Activated CD4-positive, alpha-beta memory T cell treated with anti-CD3 and anti-CD28 coated beads, Interleukin-2, amount 10 ng/mL, durations not matched to agents 7 days and 5 days (primary cell): Measurements from ENCODE around the gene RAB7A. TPM values are rescaled to one million over a fixed set of nuclear protein-coding genes. Genes with fewer than 3 reads are reported as not detected.
"Not testable (repeated sequence)": the region's sequence is repeated elsewhere in the genome, so short reads cannot be mapped to it uniquely, and the experiment has no call there.

Experiments
- CTCF ChIA-PET: fragments of 350-600 bp; sonication (Branson Sonifier 250); formaldehyde crosslinking; loops from one replicate; lab custom pipeline; 2021; ENCODE audit warnings: antibody characterized with exemption, inconsistent platforms; lab: Charles Lee
- POLR2A ChIA-PET: fragments of 350-600 bp; sonication (Branson Sonifier 250); formaldehyde crosslinking; loops from one replicate; lab custom pipeline; 2021; ENCODE audit warnings: antibody characterized with exemption; lab: Charles Lee
- DNase-seq: peaks from one replicate; pipeline ENCODE4 v3.0.0-alpha.2; 2020
- H3K27ac Mint-ChIP-seq: one replicate; pipeline ENCODE4 v1.8.0; 2021; ENCODE audit warnings: mild to moderate bottlenecking, mixed read lengths
- H3K27me3 Mint-ChIP-seq: one replicate; pipeline ENCODE4 v1.8.0; 2021; ENCODE audit warnings: mixed read lengths
- H3K36me3 Mint-ChIP-seq: one replicate; pipeline ENCODE4 v1.8.0; 2021; ENCODE audit warnings: low read depth, mixed read lengths
- H3K4me1 Mint-ChIP-seq: one replicate; pipeline ENCODE4 v1.8.0; 2021; ENCODE audit warnings: mixed read lengths
- H3K4me3 Mint-ChIP-seq: one replicate; pipeline ENCODE4 v1.8.0; 2021; ENCODE audit warnings: mild to moderate bottlenecking, mixed read lengths
- H3K9me3 Mint-ChIP-seq: one replicate; pipeline ENCODE4 v1.8.0; 2021; ENCODE audit warnings: mixed read lengths
- total RNA-seq, 2 experiments: library from RNA; stranded (reverse); gene quantifications; one replicate each; pipeline ENCODE4 v1.2.3, GENCODE V29; 2021

The RAB7A gene
- total RNA-seq, 2 experiments from 2014 or later: 213 to 225 TPM

DNA sequence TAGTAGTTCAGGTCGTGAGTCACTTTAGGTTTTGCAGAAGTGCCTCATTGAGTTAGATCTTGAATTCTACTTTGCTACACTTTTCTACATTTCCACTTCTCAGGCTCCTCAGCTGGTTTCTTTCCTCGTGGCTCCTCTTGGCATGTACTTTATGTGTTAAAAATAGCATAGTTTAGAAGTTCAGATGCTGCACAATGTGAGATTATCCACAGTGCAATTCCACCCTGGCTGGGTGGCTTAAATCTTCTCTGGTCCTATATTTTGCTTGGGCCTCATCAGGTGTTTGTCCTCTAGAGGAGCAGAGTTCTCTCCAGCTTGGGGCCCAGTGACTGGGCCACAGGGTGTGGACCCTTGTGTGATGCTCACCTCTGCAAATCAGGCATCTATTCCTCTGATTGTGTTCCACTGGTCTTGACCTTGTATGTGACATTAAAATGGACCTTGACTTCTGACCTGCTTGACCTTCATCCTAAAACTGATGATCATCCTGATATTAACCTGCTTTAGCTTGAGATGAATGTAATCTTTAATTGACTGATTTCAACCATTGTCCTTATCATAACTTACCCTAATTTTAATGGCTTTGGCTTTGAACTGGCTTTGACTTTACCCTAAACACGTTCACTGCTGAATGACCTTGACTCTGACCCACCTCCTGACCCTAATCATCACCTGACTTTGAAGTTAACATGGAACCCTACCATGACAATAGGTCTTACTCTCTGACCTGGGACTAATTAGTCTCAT lies 89.5 kb downstream of the RAB7A start:
- no peaks in the 10 kb centered on the region for H3K27me3 Mint-ChIP-seq
- POLR2A ChIA-PET: interaction anchor here (0.6 to 1.0 kb wide), 2 partner anchors 63 to 134 kb away, joined by 3 read pairs; no protein-coding TSS in a partner anchor
- H3K9me3 Mint-ChIP-seq: no peaks in the 10 kb centered on the region
- H3K4me3 Mint-ChIP-seq: no peak overlapping the region
- peaks cover 3% of the 10 kb centered on the region for H3K4me1 Mint-ChIP-seq
- H3K27ac Mint-ChIP-seq: no peak overlapping the region
- H3K36me3 Mint-ChIP-seq: peaks cover 68% of the 10 kb centered on the region
- CTCF ChIA-PET: interaction anchor here (1.0 kb wide), 1 partner anchor 16 kb away, joined by 3 read pairs; no protein-coding TSS in a partner anchor
- no peak for DNase-seq

DNA sequence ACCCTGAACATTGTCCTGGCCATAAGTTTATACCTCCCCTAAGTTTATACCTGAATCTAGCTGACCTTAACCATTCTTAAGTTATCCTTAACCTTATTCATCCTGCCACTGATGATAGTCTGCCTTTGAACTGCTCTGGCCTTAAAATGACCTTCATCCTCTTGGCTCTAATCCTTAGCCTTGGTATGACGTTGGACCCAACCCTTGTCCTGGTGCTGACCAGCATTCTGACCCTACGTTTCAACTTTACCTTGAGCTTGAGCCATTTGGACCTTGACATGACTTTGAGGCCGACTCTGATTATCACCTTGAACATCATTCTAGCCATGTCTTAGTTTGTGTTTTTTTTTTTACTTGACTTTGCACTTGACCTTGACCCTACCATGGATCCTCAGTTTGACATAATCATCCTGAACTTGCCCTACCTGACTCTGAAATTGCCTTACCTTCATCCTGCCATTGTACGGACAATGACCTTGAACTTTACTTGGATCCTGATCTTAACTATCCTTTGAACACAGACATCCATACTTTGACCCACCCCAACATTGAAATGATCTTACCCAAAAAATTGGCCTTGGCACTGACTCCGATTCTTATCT lies 92.3 kb downstream of the RAB7A start:
- CTCF ChIA-PET: no interaction called here
- Mint-ChIP-seq H3K27me3 (no peaks in the 10 kb centered on the region), H3K4me1 (peaks cover 3% of the 10 kb centered on the region), H3K9me3 (no peaks in the 10 kb centered on the region), H3K36me3 (peaks cover 49% of the 10 kb centered on the region), H3K27ac (no peak overlapping the region), H3K4me3 (no peak overlapping the region)
- POLR2A ChIA-PET: no interaction called here
- DNase-seq: no peak

DNA sequence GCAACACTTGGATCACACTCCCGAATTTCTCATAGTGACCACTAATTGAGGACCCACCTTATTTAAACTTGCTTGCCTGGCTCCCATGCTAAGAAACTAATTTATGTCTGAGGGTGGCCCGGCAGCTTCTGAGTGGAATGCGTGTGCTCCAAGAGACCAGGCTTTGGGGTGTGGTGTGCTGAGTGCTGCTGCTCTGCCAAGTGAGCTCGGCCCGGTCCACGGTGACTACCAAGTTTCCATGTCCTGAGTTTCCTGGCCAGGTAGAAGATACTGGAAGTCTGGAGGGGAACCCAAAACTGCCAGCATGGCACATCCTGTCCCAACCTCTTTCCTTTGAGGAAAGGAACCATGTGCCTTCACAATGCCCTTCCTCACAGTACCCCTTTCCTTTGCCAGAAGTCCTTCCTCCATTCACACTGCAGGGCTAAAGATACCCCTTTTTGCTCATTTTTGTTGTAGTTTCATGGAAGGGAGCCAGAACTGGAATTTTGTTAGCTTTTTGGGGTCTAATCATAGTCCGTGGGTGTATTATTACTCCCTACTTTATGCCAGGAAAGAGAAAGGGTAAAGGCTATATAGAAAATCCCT lies 94.4 kb downstream of the RAB7A start:
- H3K36me3 Mint-ChIP-seq: peaks cover 39% of the 10 kb centered on the region
- ChIA-PET CTCF (interaction anchor here (0.5 to 2.0 kb wide), 2 partner anchors 35 to 139 kb away, joined by 3 to 7 read pairs; no protein-coding TSS in a partner anchor), POLR2A (interaction anchor here (1.0 kb wide), 1 partner anchor 59 kb away, joined by 3 read pairs; no protein-coding TSS in a partner anchor)
- no peaks in the 10 kb centered on the region for H3K27me3 Mint-ChIP-seq
- H3K27ac Mint-ChIP-seq: no peak overlapping the region
- no peaks in the 10 kb centered on the region for H3K4me1 Mint-ChIP-seq
- no peak for DNase-seq
- H3K4me3 Mint-ChIP-seq: no peak overlapping the region
- no peaks in the 10 kb centered on the region for H3K9me3 Mint-ChIP-seq

DNA sequence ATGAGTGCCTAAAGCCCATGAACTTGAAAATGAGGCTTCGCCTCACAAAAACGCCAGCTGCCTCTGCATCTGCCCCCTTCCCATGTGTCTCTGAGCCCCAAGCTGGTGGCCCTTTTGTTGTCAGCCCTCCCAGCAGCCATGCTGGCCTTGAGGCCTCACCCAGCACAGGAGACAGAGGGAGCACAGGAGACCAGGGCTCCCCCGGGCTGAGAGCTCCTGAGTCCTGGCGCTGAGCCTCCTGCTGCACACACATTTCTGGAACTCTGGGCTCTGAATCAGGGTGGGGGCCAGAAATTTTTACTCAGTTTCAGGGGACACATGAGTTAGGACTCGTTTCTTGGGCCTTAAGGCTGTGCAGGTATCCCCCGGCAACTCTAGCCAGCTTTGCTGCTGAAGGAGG lies 97.0 kb downstream of the RAB7A start:
- Mint-ChIP-seq H3K4me3 (no peak overlapping the region), H3K4me1 (no peaks in the 10 kb centered on the region), H3K36me3 (peaks cover 24% of the 10 kb centered on the region), H3K27me3 (no peaks in the 10 kb centered on the region), H3K27ac (no peak overlapping the region), H3K9me3 (no peaks in the 10 kb centered on the region)
- ChIA-PET CTCF (no interaction called here), POLR2A (interaction anchor here (0.6 kb wide), 1 partner anchor 233 kb away, joined by 3 read pairs; no protein-coding TSS in a partner anchor)
- no peak for DNase-seq

DNA sequence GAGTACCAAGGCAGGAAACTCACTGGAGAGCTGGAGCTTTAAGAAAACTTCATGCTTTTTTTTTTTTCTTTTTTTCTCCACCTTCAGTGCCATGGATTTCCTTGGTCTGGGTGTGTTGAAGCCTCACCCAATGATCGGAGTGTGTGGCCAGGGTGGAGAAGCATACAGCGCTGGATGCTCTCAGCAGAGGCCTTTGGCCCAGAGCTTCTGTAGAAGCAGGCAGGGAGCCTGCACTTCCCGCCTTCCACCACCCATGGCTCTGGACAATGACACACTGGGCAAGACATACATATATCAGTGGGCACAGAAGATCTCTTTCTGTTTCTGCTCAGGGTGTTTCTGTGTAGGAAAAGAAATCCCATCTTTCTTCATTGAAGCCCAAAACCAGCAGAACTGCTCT lies 97.6 kb downstream of the RAB7A start:
- Mint-ChIP-seq H3K9me3 (no peaks in the 10 kb centered on the region), H3K4me1 (no peaks in the 10 kb centered on the region), H3K36me3 (peaks cover 18% of the 10 kb centered on the region), H3K27me3 (no peaks in the 10 kb centered on the region), H3K27ac (no peak overlapping the region), H3K4me3 (no peak overlapping the region)
- CTCF ChIA-PET: interaction anchor here (0.7 kb wide), 1 partner anchor 22 kb away, joined by 3 read pairs; no protein-coding TSS in a partner anchor
- POLR2A ChIA-PET: interaction anchor here (0.6 kb wide), 1 partner anchor 233 kb away, joined by 3 read pairs; no protein-coding TSS in a partner anchor
- DNase-seq: no peak

DNA sequence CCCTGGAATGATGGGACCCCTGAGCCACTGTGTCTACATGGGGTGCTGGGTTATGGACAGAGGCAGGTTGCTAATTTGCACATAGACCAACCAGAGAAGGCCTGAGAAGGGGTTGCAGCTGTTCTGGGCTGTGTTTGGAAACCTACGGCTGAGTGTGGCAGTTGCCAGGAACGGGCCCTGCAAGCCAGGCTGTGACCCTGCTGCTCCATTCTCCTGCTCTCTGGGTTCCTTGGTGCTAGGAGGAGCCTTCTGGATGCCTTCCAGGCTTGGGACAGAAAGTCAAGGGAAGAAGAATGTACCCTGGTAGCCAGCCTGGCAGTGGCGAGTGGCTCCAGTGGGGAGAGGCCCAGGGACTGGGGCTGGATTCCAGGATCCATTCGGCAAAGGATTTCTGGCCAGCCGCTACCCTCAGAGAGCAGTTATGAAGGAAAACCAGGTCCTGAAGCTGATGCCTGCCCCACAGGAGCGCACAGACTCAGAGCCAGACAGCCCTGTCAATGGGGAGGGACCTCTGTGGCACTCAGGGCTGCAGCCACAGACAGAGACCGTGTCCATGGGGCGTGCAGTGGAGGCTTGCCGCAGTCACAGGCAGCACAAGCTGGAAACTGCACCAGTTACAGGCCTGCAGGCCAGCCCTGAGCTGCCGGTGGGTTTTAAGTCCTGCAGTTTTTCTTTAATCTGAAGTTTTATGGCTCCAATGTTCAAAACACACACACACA lies 98.3 kb downstream of the RAB7A start:
- no peak overlapping the region for H3K27ac Mint-ChIP-seq
- no peaks in the 10 kb centered on the region for H3K27me3 Mint-ChIP-seq
- no peaks in the 10 kb centered on the region for H3K4me1 Mint-ChIP-seq
- peaks cover 11% of the 10 kb centered on the region for H3K36me3 Mint-ChIP-seq
- DNase-seq: no peak
- H3K9me3 Mint-ChIP-seq: no peaks in the 10 kb centered on the region
- CTCF ChIA-PET: interaction anchor here (0.7 kb wide), 1 partner anchor 21 kb away, joined by 3 read pairs; no protein-coding TSS in a partner anchor
- POLR2A ChIA-PET: no interaction called here
- H3K4me3 Mint-ChIP-seq: no peak overlapping the region

DNA sequence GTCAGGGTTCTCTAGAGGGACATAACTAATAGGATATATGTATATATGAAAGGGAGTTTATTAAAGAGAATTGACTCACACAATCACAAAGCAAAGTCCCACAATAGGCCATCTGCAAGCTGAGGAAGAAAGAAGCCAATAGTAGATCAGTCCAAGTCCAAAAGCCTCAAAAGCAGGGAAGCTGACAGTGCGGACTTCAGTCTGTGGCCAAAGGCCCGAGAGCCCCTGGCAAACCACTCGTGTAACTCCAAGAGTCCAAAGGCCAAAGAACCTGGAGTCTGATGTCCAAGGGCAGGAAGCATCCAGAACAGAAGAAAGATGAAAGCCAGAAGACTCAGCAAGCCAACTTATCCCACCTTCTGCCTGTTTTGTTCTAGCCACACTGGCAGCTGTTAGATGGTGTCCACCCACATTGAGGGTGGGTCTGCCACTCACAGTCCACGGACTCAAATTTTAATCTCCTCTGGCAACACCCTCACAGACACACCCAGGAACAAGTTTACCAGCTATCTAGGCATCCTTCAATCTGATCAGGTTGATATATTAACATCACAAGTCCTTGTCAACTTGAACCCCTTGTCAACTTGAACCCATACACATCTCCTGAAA lies 99.2 kb downstream of the RAB7A start:
- Mint-ChIP-seq H3K4me1 (no peaks in the 10 kb centered on the region), H3K4me3 (no peak overlapping the region), H3K27me3 (no peaks in the 10 kb centered on the region), H3K9me3 (no peaks in the 10 kb centered on the region), H3K36me3 (peaks cover 9% of the 10 kb centered on the region), H3K27ac (no peak overlapping the region)
- ChIA-PET POLR2A (no interaction called here), CTCF (no interaction called here)
- no peak for DNase-seq

DNA sequence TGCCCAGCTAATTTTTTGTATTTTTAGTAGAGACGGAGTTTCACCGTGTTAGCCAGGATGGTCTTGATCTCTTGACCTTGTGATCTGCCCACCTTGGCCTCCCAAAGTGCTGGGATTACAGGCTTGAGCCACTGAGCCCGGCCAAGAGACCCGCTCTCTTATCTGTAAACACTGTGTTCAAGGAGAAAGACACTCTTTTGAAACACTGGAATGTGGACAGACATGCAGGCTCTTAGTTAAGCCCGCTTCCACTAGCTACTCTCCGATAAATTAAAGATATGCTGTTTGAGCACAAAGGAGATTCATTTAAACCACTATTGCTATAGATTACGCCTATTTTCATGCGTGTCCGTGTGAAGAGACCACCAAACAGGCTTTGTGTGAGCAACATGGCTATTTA lies 103.1 kb downstream of the RAB7A start:
- H3K4me1 Mint-ChIP-seq, POLR2A ChIA-PET, H3K27me3 Mint-ChIP-seq, H3K9me3 Mint-ChIP-seq, H3K36me3 Mint-ChIP-seq, H3K27ac Mint-ChIP-seq, DNase-seq, CTCF ChIA-PET, H3K4me3 Mint-ChIP-seq: not testable (repeated sequence)

DNA sequence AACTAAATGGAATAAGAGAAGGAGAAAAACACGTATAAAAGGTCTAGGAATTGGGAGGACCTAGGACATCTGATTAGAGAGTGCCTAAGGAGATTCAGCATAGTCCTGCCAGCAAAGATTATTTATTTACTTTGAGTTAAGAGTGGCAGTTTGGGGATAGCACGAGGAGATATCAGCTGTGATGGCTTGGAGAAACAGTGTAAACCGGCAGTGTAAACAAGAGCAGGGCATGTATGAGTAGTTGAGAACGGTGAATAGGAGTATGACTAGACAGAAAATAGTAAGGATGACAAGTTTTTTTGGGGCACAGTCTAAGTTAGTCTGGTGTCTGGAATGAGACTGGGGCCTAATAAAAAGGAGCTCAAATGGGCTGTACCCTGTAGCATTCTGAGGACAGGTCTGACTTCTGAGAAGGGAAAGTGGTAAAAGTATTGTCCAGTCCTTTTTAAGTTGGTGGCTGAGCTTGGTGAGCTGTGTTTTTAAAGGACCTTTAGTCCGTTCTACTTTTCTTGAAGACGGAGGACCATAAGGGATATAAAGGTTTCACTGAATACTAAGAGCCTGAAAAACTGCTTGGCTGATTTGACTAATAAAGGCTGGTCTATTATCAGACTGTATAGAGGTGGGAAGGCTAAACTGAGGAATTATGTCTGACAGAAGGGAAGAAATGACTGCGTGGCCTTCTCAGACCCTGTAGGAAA lies 104.1 kb downstream of the RAB7A start:
- H3K27me3 Mint-ChIP-seq, H3K4me3 Mint-ChIP-seq, H3K4me1 Mint-ChIP-seq, CTCF ChIA-PET, DNase-seq, H3K9me3 Mint-ChIP-seq, H3K36me3 Mint-ChIP-seq, POLR2A ChIA-PET, H3K27ac Mint-ChIP-seq: not testable (repeated sequence)

DNA sequence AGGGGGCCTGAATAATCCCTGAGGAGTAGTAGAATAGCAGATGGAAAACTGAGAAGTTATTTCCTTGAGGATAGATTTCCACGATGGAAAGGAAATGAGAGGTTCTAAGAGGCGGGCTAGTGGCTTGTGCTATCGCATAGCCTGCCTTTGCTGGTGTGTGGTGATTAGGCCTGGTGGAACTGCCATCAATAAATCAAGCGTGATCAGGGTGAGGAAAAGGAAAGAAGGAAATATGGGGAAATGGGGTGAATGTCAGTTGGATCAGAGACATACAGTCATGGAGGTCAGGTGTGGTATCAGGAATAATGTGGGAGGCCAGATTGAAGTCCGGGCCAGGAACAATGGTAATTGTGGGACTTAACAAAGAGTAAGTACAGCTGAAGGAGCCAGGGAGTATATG lies 104.8 kb downstream of the RAB7A start:
- POLR2A ChIA-PET, H3K9me3 Mint-ChIP-seq, DNase-seq, H3K4me3 Mint-ChIP-seq, H3K27me3 Mint-ChIP-seq, H3K27ac Mint-ChIP-seq, CTCF ChIA-PET, H3K4me1 Mint-ChIP-seq, H3K36me3 Mint-ChIP-seq: not testable (repeated sequence)

DNA sequence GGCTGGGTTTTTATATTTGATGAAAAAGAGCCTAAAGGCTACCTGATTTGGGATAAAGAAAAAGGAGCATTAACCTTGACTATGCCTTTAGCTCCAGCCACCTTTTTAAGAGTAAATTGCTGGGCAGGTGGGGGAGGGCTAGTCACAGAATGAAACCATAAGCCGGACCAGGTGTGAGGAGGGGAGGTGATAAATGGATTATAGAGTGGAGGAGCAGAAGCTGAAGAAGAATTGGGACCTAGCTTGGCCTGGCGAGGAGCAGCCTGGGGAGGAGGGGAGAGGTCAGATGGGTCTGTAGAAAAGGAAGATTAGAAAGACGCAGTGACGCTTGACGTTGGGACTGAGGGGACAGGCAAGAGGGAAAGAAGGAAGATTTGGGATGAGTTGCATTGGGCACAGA lies 107.0 kb downstream of the RAB7A start:
- H3K4me1 Mint-ChIP-seq, CTCF ChIA-PET, H3K27ac Mint-ChIP-seq, H3K4me3 Mint-ChIP-seq, H3K9me3 Mint-ChIP-seq, DNase-seq, H3K36me3 Mint-ChIP-seq, POLR2A ChIA-PET, H3K27me3 Mint-ChIP-seq: not testable (repeated sequence)

DNA sequence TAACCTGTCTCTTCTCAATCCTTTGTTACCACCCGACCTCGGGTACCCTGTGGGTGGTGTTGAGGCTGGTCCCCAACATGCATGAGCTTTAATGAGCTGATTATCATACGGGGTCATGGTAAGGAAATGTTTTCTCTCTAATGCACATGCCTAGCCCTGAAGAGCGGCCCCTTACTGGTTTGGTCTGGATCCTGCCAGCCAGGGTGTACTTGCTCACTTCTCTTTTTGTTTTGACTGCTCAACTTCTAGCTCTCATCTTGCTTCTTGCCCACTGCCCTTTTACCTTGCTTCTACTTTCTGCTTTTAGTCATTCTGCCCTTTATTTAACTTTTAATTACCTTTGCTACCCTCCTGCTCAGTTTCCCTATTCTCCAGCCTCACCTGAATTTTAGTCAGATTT lies 109.1 kb downstream of the RAB7A start:
- H3K36me3 Mint-ChIP-seq: no peaks in the 10 kb centered on the region
- no peak overlapping the region for H3K4me3 Mint-ChIP-seq
- peaks cover 3% of the 10 kb centered on the region for H3K27me3 Mint-ChIP-seq
- H3K27ac Mint-ChIP-seq: no peak overlapping the region
- CTCF ChIA-PET: no interaction called here
- POLR2A ChIA-PET: no interaction called here
- H3K9me3 Mint-ChIP-seq: no peaks in the 10 kb centered on the region
- DNase-seq: no peak
- no peaks in the 10 kb centered on the region for H3K4me1 Mint-ChIP-seq
